Left ventricle myocardium superior (tissue), 1 donor: ENCODE measurements around the gene CREG1. TPM values are rescaled to one million over a fixed set of nuclear protein-coding genes. Genes with fewer than 3 reads are reported as not detected.
"Not testable (repeated sequence)": the region's sequence is repeated elsewhere in the genome, so short reads cannot be mapped to it uniquely, and the experiment has no call there.

Experiments used
- ATAC-seq: fragments of 200-7000 bp; cut with Tn5 transposase; one replicate; pipeline ENCODE4 v1.9.1; 2020; ENCODE audit warnings: mild to moderate bottlenecking, moderate library complexity
- DNase-seq: peaks from one replicate; pipeline ENCODE4 v3.0.0-alpha.2; 2020
- intact Hi-C: fragments of 100-400 bp; cut with micrococcal nuclease; formaldehyde crosslinking; loops from one replicate; pipeline ENCODE4 v1.11.0; 2022
- long read RNA-seq: library from polyadenylated mRNA; unstranded; transcript quantifications from one replicate; pipeline ENCODE4 v2.0.0, GENCODE V29; 2021
- total RNA-seq: library from RNA; stranded (reverse); fragmentation: NEBNext Ultra II Directional; extraction: Animal tissue kit (Norgen Biotek cat#: 25700); gene quantifications from one replicate; pipeline ENCODE4 v1.2.1, GENCODE V29; 2021
- donor health status: DM: no; HTN: yes; CAD: no; lungs with severe emphysema.

Gene CREG1
- 75.1 TPM for total RNA-seq
- long read RNA-seq, transcript CREG1-201 (4 exons, 1,974 nt): major isoform, 283 of 290 reads
- long read RNA-seq, partial matches to known transcripts: 0 of 290 reads
- long read RNA-seq, other reads (novel, unspliced or antisense): 7 of 290 reads

- ATAC-seq (peak; percentile 99), DNase-seq (peak; percentile 98)
- intact Hi-C loops: no loop called here
Measured at GRCh38 chr1:167553136-167554027, at the start of gene CREG1. Gene CREG1, minus strand, starts transcription at chr1:167553762.

GRCh38 chr1:167602840-167603239 is 49.3 kb upstream of the CREG1 start:
- DNase-seq (no peak), ATAC-seq (no peak)
- intact Hi-C loops: no loop called here

GRCh38 chr1:167601442-167602383 is 48.2 kb upstream of the CREG1 start:
- intact Hi-C loops: loop anchor here (2.0 kb wide), 1 partner anchor 87 kb away; no protein-coding TSS in a partner anchor
- peak; percentile 65 for ATAC-seq
- peak; percentile 45 for DNase-seq

- intact Hi-C loops: loop anchor here (2.0 kb wide), 1 partner anchor 89 kb away; no protein-coding TSS in a partner anchor
- ATAC-seq: peak; percentile 86
Measured at GRCh38 chr1:167599957-167600581, 46.5 kb upstream of the CREG1 start.

GRCh38 chr1:167594822-167595221 is 41.3 kb upstream of the CREG1 start:
- intact Hi-C loops: no loop called here
- ATAC-seq (no peak), DNase-seq (no peak)

More at GRCh38 chr1:167599957-167600581, 46.5 kb upstream of the CREG1 start:
- DNase-seq: peak; percentile 34

GRCh38 chr1:167593860-167594259 is 40.3 kb upstream of the CREG1 start:
- ATAC-seq: no peak
- intact Hi-C loops: no loop called here
- no peak for DNase-seq

GRCh38 chr1:167592475-167592874 is 38.9 kb upstream of the CREG1 start:
- intact Hi-C loops: no loop called here
- no peak for DNase-seq
- ATAC-seq: no peak

- ATAC-seq (no peak), DNase-seq (no peak)
- intact Hi-C loops: no loop called here
Measured at GRCh38 chr1:167588361-167588760, 34.8 kb upstream of the CREG1 start.

- ATAC-seq (no peak), DNase-seq (no peak)
- intact Hi-C loops: no loop called here
Measured at GRCh38 chr1:167587872-167588271, 34.3 kb upstream of the CREG1 start.

GRCh38 chr1:167587342-167587741 is 33.8 kb upstream of the CREG1 start:
- intact Hi-C loops: no loop called here
- ATAC-seq: no peak
- DNase-seq: no peak

GRCh38 chr1:167584581-167584980 is 31.0 kb upstream of the CREG1 start:
- intact Hi-C loops: no loop called here
- no peak for ATAC-seq
- no peak for DNase-seq

- no peak for ATAC-seq
- intact Hi-C loops: no loop called here
- DNase-seq: no peak
Measured at GRCh38 chr1:167582722-167583121, 29.2 kb upstream of the CREG1 start.

GRCh38 chr1:167582064-167582463 is 28.5 kb upstream of the CREG1 start:
- DNase-seq: no peak
- intact Hi-C loops: no loop called here
- ATAC-seq: no peak

GRCh38 chr1:167579986-167580385 is 26.4 kb upstream of the CREG1 start:
- intact Hi-C loops: no loop called here
- peak; percentile 53 for ATAC-seq
- DNase-seq: no peak

GRCh38 chr1:167578939-167579521 is 25.5 kb upstream of the CREG1 start:
- DNase-seq (no peak), ATAC-seq (no peak)
- intact Hi-C loops: no loop called here

GRCh38 chr1:167575649-167576048 is 22.1 kb upstream of the CREG1 start:
- intact Hi-C loops: no loop called here
- DNase-seq: no peak
- no peak for ATAC-seq

GRCh38 chr1:167573035-167573434 is 19.5 kb upstream of the CREG1 start:
- ATAC-seq: no peak
- intact Hi-C loops: no loop called here
- no peak for DNase-seq

GRCh38 chr1:167570712-167571111 is 17.1 kb upstream of the CREG1 start:
- DNase-seq, intact Hi-C loops, ATAC-seq: not testable (repeated sequence)

- ATAC-seq (no peak), DNase-seq (no peak)
- intact Hi-C loops: no loop called here
Measured at GRCh38 chr1:167567663-167568062, 14.1 kb upstream of the CREG1 start.
